HepG2 (cell line): ENCODE measurements around the gene PGPEP1. TPM values are rescaled to one million over a fixed set of nuclear protein-coding genes. Genes with fewer than 3 reads are reported as not detected.

Source experiments
- ATAC-seq: fragments of 200-7000 bp; cut with Tn5 transposase; 3 replicates; pipeline ENCODE4 v1.9.1; 2020; ENCODE audit warnings: mild to moderate bottlenecking, moderate library complexity
- BruUV-seq: library from RNA; stranded (reverse); fragments of 400-500 nt; replicated peaks from 2 replicates; lab custom pipeline; 2021; lab: Mats Ljungman, UMichigan
- CTCF ChIA-PET: fragments of 300-600 bp; formaldehyde crosslinking; extraction: SDS; loops from one replicate; lab custom pipeline; 2021; ENCODE audit warnings: low total read pairs, inconsistent platforms, low intra/inter-chr PET ratio; lab: Yijun Ruan, JAX
- POLR2A ChIA-PET: fragments of 350-600 bp; sonication (Branson Sonifier 250); formaldehyde crosslinking; loops from one replicate; lab custom pipeline; 2020; ENCODE audit warnings: antibody characterized with exemption, inconsistent platforms; lab: Yijun Ruan, JAX
- DNase-seq: peaks from one replicate; pipeline ENCODE4 v3.0.0-alpha.2; 2015; ENCODE audit warnings: low spot score
- FAIRE-seq: peaks from 3 replicates; lab custom pipeline; 2011; peaks lifted over from hg19 to GRCh38; lab: Jason Lieb, UNC
- H2AFZ ChIP-seq: one replicate; pipeline ENCODE4 v1.6.1; 2011; ENCODE audit warnings: low read length, inconsistent platforms
- H3K27ac ChIP-seq: fragments of 300-600 bp; 3 replicates; pipeline ENCODE4 v1.8.0; 2011; ENCODE audit warnings: mixed run types, mild to moderate bottlenecking, mixed read lengths, low read length, inconsistent platforms; ENCODE audit not compliant: insufficient read depth; ENCODE audit errors: extremely low read length
- H3K27me3 ChIP-seq, 2 experiments: fragments of 200-600 bp in 1 of 2; 2 replicates in 1 of 2; 3 replicates in 1 of 2; pipeline versions ENCODE4 v1.6.0 to v1.8.0; 2011; ENCODE audit warnings: low read length in 2 of 2, mild to moderate bottlenecking in 2 of 2, moderate library complexity in 2 of 2, inconsistent platforms in 1 of 2; ENCODE audit not compliant: insufficient read depth in 2 of 2, control insufficient read depth in 1 of 2
- H3K36me3 ChIP-seq, 2 experiments: fragments of 200-600 bp in 1 of 2; replicated peaks in 1 of 2; 2 replicates in 1 of 2; 3 replicates in 1 of 2; pipeline versions ENCODE4 v1.5.1 to v1.8.0; 2011; ENCODE audit warnings: low read length in 2 of 2, inconsistent platforms in 1 of 2; ENCODE audit not compliant: insufficient read depth in 2 of 2, control insufficient read depth in 1 of 2
- H3K4me1 ChIP-seq: 2 replicates; pipeline ENCODE4 v1.5.1; 2012; ENCODE audit warnings: low read length, inconsistent platforms; ENCODE audit not compliant: insufficient read depth
- H3K4me2 ChIP-seq: 2 replicates; pipeline ENCODE4 v1.6.0; 2011; ENCODE audit warnings: low read depth, low read length, inconsistent platforms
- H3K4me3 ChIP-seq, 3 experiments: fragments of 200-600 bp in 1 of 3; sonication (generic), shearing (Covaris generic) in 1 of 3; replicated peaks in 1 of 3; 2 replicates each; pipeline ENCODE4 v1.5.1; 2011 to 2016; ENCODE audit warnings: low read length in 3 of 3, inconsistent platforms in 2 of 3, low read depth in 2 of 3, mild to moderate bottlenecking in 2 of 3, control low read depth in 1 of 3, mixed read lengths in 1 of 3; ENCODE audit not compliant: insufficient read depth in 1 of 3
- H3K79me2 ChIP-seq: one replicate; pipeline ENCODE4 v1.6.1; 2011; ENCODE audit warnings: low read length, inconsistent platforms; ENCODE audit not compliant: insufficient read depth
- H3K9ac ChIP-seq: 2 replicates; pipeline ENCODE4 v1.6.0; 2011; ENCODE audit warnings: mild to moderate bottlenecking, low read depth, low read length, inconsistent platforms; ENCODE audit not compliant: insufficient read depth
- H3K9me3 ChIP-seq: 2 replicates; pipeline ENCODE4 v1.5.1; 2012; ENCODE audit warnings: mild to moderate bottlenecking, low read length
- H4K20me1 ChIP-seq: 2 replicates; pipeline ENCODE4 v1.6.0; 2011; ENCODE audit warnings: inconsistent platforms, mild to moderate bottlenecking, low read length, moderate library complexity; ENCODE audit not compliant: insufficient read depth
- LCORL ChIP-seq, 2 experiments: fragments of 450-650 bp in 1 of 2; sonication (generic) in 1 of 2; formaldehyde crosslinking in 1 of 2; IDR thresholded peaks; 2 replicates each; pipeline versions ENCODE4 v1.5.0 to v1.6.1; 2017 to 2020; ENCODE audit warnings: antibody characterized with exemption in 1 of 2, missing genetic modification reagents in 1 of 2
- MIER3 ChIP-seq: IDR thresholded peaks from 2 replicates; pipeline ENCODE4 v1.6.1; 2016; ENCODE audit warnings: missing compliant biosample characterization, borderline replicate concordance
- NFE2L2 ChIP-seq: fragments of 150-350 bp; IDR thresholded peaks from 2 replicates; pipeline ENCODE4 v1.6.1; 2014; ENCODE audit warnings: low read length
- PITX1 ChIP-seq: sonication (generic); formaldehyde crosslinking; IDR thresholded peaks from 2 replicates; pipeline ENCODE4 v1.5.1; 2020; ENCODE audit warnings: mild to moderate bottlenecking, missing genetic modification reagents
- SMARCE1 ChIP-seq: fragments of 450-650 bp; IDR thresholded peaks from 2 replicates; pipeline ENCODE4 v1.6.1; 2017; ENCODE audit warnings: borderline replicate concordance
- SP2 ChIP-seq: sonication (generic); formaldehyde crosslinking; IDR thresholded peaks from 2 replicates; pipeline ENCODE4 v1.5.1; 2020; ENCODE audit warnings: mild to moderate bottlenecking, missing genetic modification reagents
- SRSF4 ChIP-seq: fragments of 200-400 bp; formaldehyde crosslinking; IDR thresholded peaks from one replicate; pipeline ENCODE4 v1.6.1; 2018; ENCODE audit warnings: mild to moderate bottlenecking, low read depth, low read length, moderate library complexity; ENCODE audit not compliant: poor library complexity, severe bottlenecking
- ZFX ChIP-seq: sonication (generic); formaldehyde crosslinking; IDR thresholded peaks from 2 replicates; pipeline ENCODE4 v1.4.0; 2020; ENCODE audit warnings: mild to moderate bottlenecking, low read depth, missing genetic modification reagents, moderate library complexity
- ZNF33A ChIP-seq: sonication (generic); formaldehyde crosslinking; IDR thresholded peaks from 2 replicates; pipeline ENCODE4 v1.5.1; 2020; ENCODE audit warnings: missing genetic modification reagents, mild to moderate bottlenecking, moderate library complexity, borderline replicate concordance
- ZNF530 ChIP-seq: sonication (generic); formaldehyde crosslinking; IDR thresholded peaks from 2 replicates; pipeline ENCODE4 v1.5.0; 2020; ENCODE audit warnings: low read depth, mild to moderate bottlenecking, missing genetic modification reagents
- ZNF737 ChIP-seq: sonication (generic); formaldehyde crosslinking; IDR thresholded peaks from 2 replicates; pipeline ENCODE4 v1.5.0; 2020; ENCODE audit warnings: missing genetic modification reagents, mild to moderate bottlenecking, borderline replicate concordance
- WGBS: methylation state at CpG from one replicate; pipeline ENCODE4 v1.1.6; 2017; ENCODE audit warnings: low lambda C conversion rate; 5-methylcytosine and 5-hydroxymethylcytosine counted together
- in situ Hi-C: cut with HindIII; loops from 2 replicates; pipeline ENCODE4 v1.10.0; 2017; ENCODE audit warnings: low pct_unique_long_range_greater_than_20kb; ENCODE audit not compliant: extremely low pct_ligation_motif_present
- intact Hi-C: fragments of 100-400 bp; cut with micrococcal nuclease; formaldehyde crosslinking; loops from one replicate; pipeline ENCODE4 v1.10.0; 2022; ENCODE audit not compliant: unreplicated experiment
- polyA plus RNA-seq, 8 experiments: library from polyadenylated mRNA; depleted of rRNA in 3 of 8; stranded (reverse) in 7 of 8; unstranded in 1 of 8; fragments of >200 nt; fragmentation: Illumina TruSeq in 4 of 8; extraction: Trizol in 4 of 8; gene quantifications; 2 replicates each; pipeline versions ENCODE4 v1.2.1 to v1.2.3, GENCODE V29; 2011 to 2016; ENCODE audit warnings: low read depth in 4 of 8, missing spikeins in 1 of 8, mixed read lengths in 1 of 8; ENCODE audit not compliant: insufficient read depth in 1 of 8
- total RNA-seq, 5 experiments: library from RNA; depleted of rRNA; stranded (reverse); fragments of >200 nt; fragmentation: Illumina TruSeq; extraction: Trizol; gene quantifications; 2 replicates each; pipeline ENCODE4 v1.2.3, GENCODE V29; 2016; ENCODE audit warnings: low read depth in 1 of 5
- TF ChIP-seq, protein P1 (sequence below): sonication (generic); formaldehyde crosslinking; IDR thresholded peaks from 2 replicates; pipeline ENCODE4 v1.5.0; 2020; ENCODE audit warnings: missing genetic modification reagents, mild to moderate bottlenecking, borderline replicate concordance
- TF ChIP-seq, protein P2 (sequence below): sonication (generic); formaldehyde crosslinking; IDR thresholded peaks from 2 replicates; pipeline ENCODE4 v1.4.0; 2020; ENCODE audit warnings: missing genetic modification reagents, borderline replicate concordance
- TF ChIP-seq, protein P3 (sequence below): sonication (generic); formaldehyde crosslinking; IDR thresholded peaks from 2 replicates; pipeline ENCODE4 v1.5.1; 2020; ENCODE audit warnings: missing genetic modification reagents, mild to moderate bottlenecking, borderline replicate concordance
- TF ChIP-seq, protein P4 (sequence below): sonication (generic); formaldehyde crosslinking; IDR thresholded peaks from 2 replicates; pipeline ENCODE4 v1.4.0; 2020; ENCODE audit warnings: missing genetic modification reagents

PGPEP1 gene
- total and polyA plus RNA-seq, 2 of the 13 experiments (the other 11 are each of a cell fraction or from before 2014, with no cell fraction given) = 53.1 to 56.6 TPM

DNA sequence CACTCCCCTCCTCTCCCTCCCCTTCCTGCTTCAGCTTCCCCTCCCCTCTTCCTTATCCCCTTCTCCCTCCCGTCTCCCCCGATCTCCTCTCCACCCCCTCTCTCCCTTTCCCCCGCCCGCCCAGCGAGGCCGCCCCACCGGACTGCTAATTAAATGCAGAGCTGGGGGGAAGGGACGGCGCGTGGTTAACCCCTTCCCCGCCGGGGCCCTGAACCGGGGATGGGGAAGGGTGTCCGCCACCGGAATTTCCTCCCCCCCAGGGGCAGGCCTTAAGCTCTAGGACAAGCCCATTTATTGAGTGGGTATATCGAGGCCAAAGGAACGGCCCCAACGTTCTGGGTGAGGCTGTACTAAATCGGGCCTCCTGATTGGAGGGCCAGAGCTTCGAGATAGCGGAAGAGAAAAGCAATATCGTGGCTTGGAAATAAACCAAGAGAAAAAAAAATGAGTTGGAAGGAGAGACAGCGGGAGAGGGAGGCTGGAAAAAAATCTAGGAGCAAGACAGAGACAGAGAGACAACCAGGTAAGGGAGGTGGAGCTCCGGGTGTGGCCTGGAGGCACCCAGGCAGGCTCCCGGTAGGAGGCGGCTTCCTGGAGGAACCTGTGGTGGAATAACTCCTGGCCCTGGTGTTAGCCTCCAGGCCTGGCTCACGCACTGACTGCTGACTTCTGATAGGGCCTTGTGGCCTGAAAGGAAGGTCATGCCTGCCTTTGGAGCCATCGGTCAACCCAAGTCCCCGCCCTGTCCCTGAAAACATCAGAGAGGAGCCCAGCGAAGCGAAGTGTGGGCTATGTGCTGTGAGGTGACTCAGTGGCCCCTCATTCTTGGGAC is 47.4 kb upstream of the PGPEP1 start:
- intact Hi-C loops = no loop called here
- peaks cover 73% of the 10 kb centered on the region for H3K4me1 ChIP-seq
- peak overlapping the region; percentile 59 to 79 (median 63) for H3K4me3 ChIP-seq
- peak; percentile 84 for FAIRE-seq
- no peaks in the 10 kb centered on the region for H3K27me3 ChIP-seq
- peak overlapping the region; percentile 40 for H3K27ac ChIP-seq
- POLR2A ChIA-PET = interaction anchor here (0.6 to 3.1 kb wide), 9 partner anchors 10 to 278 kb away, joined by 3 to 51 read pairs (median 7); partner anchors contain the start of genes IQCN, JUND, LSM4 and UBA52
- in situ Hi-C loops = no loop called here
- H3K79me2 ChIP-seq = no peaks in the 10 kb centered on the region
- no peak overlapping the region for H2AFZ ChIP-seq
- H3K9me3 ChIP-seq = no peaks in the 10 kb centered on the region
- no peaks in the 10 kb centered on the region for H4K20me1 ChIP-seq
- ATAC-seq = peak; percentile 80
- BruUV-seq = no TSS peak
- H3K4me2 ChIP-seq = peak overlapping the region; percentile 97
- DNase-seq = peak; percentile 75
- peak overlapping the region; percentile 78 for H3K9ac ChIP-seq
- WGBS = 2% methylated on average over 30 of the region's 31 CpGs
- H3K36me3 ChIP-seq = no peaks in the 10 kb centered on the region
- CTCF ChIA-PET = no interaction called here
- TF ChIP-seq ZNF530 (CRISPR knock-in tag) = no peak
- TF ChIP-seq, protein P1, sequence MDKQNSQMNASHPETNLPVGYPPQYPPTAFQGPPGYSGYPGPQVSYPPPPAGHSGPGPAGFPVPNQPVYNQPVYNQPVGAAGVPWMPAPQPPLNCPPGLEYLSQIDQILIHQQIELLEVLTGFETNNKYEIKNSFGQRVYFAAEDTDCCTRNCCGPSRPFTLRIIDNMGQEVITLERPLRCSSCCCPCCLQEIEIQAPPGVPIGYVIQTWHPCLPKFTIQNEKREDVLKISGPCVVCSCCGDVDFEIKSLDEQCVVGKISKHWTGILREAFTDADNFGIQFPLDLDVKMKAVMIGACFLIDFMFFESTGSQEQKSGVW (CRISPR knock-in tag) = no peak
- no peak for TF ChIP-seq NFE2L2
- TF ChIP-seq, protein P2, sequence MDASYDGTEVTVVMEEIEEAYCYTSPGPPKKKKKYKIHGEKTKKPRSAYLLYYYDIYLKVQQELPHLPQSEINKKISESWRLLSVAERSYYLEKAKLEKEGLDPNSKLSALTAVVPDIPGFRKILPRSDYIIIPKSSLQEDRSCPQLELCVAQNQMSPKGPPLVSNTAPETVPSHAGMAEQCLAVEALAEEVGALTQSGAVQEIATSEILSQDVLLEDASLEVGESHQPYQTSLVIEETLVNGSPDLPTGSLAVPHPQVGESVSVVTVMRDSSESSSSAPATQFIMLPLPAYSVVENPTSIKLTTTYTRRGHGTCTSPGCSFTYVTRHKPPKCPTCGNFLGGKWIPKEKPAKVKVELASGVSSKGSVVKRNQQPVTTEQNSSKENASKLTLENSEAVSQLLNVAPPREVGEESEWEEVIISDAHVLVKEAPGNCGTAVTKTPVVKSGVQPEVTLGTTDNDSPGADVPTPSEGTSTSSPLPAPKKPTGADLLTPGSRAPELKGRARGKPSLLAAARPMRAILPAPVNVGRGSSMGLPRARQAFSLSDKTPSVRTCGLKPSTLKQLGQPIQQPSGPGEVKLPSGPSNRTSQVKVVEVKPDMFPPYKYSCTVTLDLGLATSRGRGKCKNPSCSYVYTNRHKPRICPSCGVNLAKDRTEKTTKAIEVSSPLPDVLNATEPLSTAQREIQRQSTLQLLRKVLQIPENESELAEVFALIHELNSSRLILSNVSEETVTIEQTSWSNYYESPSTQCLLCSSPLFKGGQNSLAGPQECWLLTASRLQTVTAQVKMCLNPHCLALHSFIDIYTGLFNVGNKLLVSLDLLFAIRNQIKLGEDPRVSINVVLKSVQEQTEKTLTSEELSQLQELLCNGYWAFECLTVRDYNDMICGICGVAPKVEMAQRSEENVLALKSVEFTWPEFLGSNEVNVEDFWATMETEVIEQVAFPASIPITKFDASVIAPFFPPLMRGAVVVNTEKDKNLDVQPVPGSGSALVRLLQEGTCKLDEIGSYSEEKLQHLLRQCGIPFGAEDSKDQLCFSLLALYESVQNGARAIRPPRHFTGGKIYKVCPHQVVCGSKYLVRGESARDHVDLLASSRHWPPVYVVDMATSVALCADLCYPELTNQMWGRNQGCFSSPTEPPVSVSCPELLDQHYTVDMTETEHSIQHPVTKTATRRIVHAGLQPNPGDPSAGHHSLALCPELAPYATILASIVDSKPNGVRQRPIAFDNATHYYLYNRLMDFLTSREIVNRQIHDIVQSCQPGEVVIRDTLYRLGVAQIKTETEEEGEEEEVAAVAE = no peak
- TF ChIP-seq LCORL (IDR thresholded peaks at IDR 0.05) = no peak
- no peak; the same call in none of the 2 replicates for TF ChIP-seq LCORL (CRISPR knock-in tag; IDR thresholded peaks at IDR 0.05)
- TF ChIP-seq ZFX = peak; percentile 62
- no peak for TF ChIP-seq PITX1
- no peak for TF ChIP-seq MIER3 (CRISPR knock-in tag)
- TF ChIP-seq SMARCE1 = no peak
- TF ChIP-seq, protein P3, sequence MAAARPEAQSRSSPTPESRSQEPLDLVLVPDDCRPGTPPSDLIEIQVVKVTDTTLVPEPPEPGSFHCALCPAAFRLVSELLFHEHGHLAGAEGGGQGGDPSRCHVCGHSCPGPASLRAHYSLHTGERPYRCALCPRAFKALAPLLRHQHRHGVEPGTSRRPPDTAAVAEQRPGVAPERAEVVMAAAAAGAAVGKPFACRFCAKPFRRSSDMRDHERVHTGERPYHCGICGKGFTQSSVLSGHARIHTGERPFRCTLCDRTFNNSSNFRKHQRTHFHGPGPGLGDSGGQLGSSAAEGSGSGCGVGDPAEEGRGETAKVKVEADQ (CRISPR knock-in tag) = no peak
- TF ChIP-seq ZNF33A = no peak
- no peak for TF ChIP-seq SP2 (CRISPR knock-in tag)
- TF ChIP-seq, protein P4, sequence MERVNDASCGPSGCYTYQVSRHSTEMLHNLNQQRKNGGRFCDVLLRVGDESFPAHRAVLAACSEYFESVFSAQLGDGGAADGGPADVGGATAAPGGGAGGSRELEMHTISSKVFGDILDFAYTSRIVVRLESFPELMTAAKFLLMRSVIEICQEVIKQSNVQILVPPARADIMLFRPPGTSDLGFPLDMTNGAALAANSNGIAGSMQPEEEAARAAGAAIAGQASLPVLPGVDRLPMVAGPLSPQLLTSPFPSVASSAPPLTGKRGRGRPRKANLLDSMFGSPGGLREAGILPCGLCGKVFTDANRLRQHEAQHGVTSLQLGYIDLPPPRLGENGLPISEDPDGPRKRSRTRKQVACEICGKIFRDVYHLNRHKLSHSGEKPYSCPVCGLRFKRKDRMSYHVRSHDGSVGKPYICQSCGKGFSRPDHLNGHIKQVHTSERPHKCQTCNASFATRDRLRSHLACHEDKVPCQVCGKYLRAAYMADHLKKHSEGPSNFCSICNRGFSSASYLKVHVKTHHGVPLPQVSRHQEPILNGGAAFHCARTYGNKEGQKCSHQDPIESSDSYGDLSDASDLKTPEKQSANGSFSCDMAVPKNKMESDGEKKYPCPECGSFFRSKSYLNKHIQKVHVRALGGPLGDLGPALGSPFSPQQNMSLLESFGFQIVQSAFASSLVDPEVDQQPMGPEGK = no peak
- TF ChIP-seq ZNF737 (CRISPR knock-in tag) = no peak
- TF ChIP-seq SRSF4 = no peak
